Ectodermal cell (in vitro differentiated cells): Measurements from ENCODE around the gene ARRDC3.
"Not testable (repeated sequence)": the region's sequence is repeated elsewhere in the genome, so short reads cannot be mapped to it uniquely, and the experiment has no call there.

Source experiments
- H3K27ac ChIP-seq: 2 replicates; pipeline ENCODE4 v1.7.0; 2013; ENCODE audit warnings: mild to moderate bottlenecking, low read depth, low read length; ENCODE audit not compliant: insufficient read depth, poor library complexity, severe bottlenecking
- H3K27me3 ChIP-seq: 2 replicates; pipeline ENCODE4 v1.7.0; 2013; ENCODE audit warnings: mild to moderate bottlenecking, low read length; ENCODE audit not compliant: insufficient read depth, control insufficient read depth, poor library complexity, severe bottlenecking
- H3K36me3 ChIP-seq: one replicate; pipeline ENCODE4 v1.7.0; 2013; ENCODE audit warnings: low read length; ENCODE audit not compliant: control insufficient read depth, insufficient read depth
- H3K4me1 ChIP-seq: one replicate; pipeline ENCODE4 v1.7.0; 2013; ENCODE audit warnings: low read length; ENCODE audit not compliant: control insufficient read depth, insufficient read depth
- H3K4me3 ChIP-seq: 2 replicates; pipeline ENCODE4 v1.7.0; 2013; ENCODE audit warnings: low read depth, low read length, control low read depth; ENCODE audit not compliant: insufficient read depth
- H3K9me3 ChIP-seq: 2 replicates; pipeline ENCODE4 v1.7.0; 2013; ENCODE audit warnings: mild to moderate bottlenecking, low read length, moderate library complexity; ENCODE audit not compliant: control insufficient read depth
- WGBS, 2 experiments: methylation state at CpG; one replicate each; pipeline ENCODE4 v1.1.7; 2013; ENCODE audit warnings: missing lambda C conversion rate in 2 of 2; 5-methylcytosine and 5-hydroxymethylcytosine counted together

ARRDC3 gene

GRCh38 chr5:91361790-91362189, 21.3 kb downstream of the ARRDC3 start:
- Histone ChIP-seq H3K9me3 (no peaks in the 10 kb centered on the region), H3K36me3 (no peaks in the 10 kb centered on the region), H3K27me3 (no peaks in the 10 kb centered on the region), H3K4me3 (no peak overlapping the region), H3K4me1 (peaks cover 4% of the 10 kb centered on the region), H3K27ac (no peak overlapping the region)
- WGBS, 2 experiments: 93 to 94% methylated on average over 2 to 3 of the region's 3 CpGs

GRCh38 chr5:91361055-91361701, 21.9 kb downstream of the ARRDC3 start:
- Histone ChIP-seq H3K4me3 (no peak overlapping the region), H3K27ac (no peak overlapping the region), H3K4me1 (peaks cover 4% of the 10 kb centered on the region), H3K36me3 (no peaks in the 10 kb centered on the region), H3K27me3 (no peaks in the 10 kb centered on the region), H3K9me3 (no peaks in the 10 kb centered on the region)
- 92 to 94% methylated on average over 5 of the region's 6 CpGs for WGBS, 2 experiments

DNA sequence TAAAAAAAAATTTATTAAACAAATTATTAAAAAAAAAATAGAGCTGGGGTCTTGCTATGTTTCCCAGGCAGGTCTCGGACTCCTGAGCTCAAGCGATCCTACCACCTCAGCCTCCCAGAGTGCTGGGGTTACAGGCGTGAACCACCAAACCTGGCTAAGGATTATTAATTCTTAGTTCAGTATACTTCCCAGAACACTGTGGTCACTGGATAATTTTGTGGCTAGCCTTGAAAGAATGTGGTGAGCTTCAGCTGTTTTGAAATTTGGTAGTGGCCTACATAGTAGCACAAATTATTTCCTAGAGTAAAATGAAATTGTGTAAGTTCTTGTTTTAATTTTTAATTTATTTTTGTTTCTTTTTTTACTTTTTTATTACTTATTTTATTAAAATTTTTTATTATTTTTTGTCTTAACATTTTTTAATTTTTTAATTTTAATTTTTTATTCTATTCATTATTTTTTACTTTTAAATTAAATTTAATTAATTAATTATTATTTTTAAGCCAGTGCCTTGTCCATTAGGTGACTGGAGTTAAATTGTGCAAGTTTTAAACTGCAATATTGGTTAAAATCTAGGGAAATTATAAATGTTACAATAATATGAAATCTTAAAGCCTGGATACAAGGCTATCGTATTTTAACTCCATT, 23.0 kb downstream of the ARRDC3 start:
- Histone ChIP-seq H3K27me3 (no peaks in the 10 kb centered on the region), H3K4me3 (no peak overlapping the region), H3K27ac (no peak overlapping the region), H3K36me3 (no peaks in the 10 kb centered on the region), H3K9me3 (no peaks in the 10 kb centered on the region), H3K4me1 (peaks cover 4% of the 10 kb centered on the region)
- WGBS, 2 experiments: 92 to 93% methylated on average over 4 of the region's 4 CpGs

DNA sequence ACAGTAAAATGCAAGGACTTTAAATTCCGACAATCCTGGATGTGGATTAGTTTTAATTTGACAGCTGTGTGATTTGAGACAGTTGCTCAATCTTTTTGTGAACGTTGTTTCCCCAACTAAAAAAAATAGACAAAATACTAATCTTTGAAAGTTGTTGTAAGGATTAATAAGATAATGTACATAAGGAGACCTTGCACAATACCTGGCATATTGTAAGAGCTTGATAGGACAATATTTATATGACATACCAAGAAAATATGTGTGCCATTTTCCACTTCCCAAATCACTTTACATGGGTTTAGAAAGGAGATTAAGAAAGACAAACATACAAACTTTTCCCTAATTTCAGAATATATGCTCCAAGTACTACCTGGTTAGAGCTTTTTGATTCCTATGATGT, 25.3 kb downstream of the ARRDC3 start:
- H3K4me3 ChIP-seq: no peak overlapping the region
- no peak overlapping the region for H3K27ac ChIP-seq
- H3K4me1 ChIP-seq: peaks cover 4% of the 10 kb centered on the region
- H3K9me3 ChIP-seq: no peaks in the 10 kb centered on the region
- H3K36me3 ChIP-seq: no peaks in the 10 kb centered on the region
- 67 to 92% methylated on average over 2 of the region's 2 CpGs for WGBS, 2 experiments
- no peaks in the 10 kb centered on the region for H3K27me3 ChIP-seq

DNA sequence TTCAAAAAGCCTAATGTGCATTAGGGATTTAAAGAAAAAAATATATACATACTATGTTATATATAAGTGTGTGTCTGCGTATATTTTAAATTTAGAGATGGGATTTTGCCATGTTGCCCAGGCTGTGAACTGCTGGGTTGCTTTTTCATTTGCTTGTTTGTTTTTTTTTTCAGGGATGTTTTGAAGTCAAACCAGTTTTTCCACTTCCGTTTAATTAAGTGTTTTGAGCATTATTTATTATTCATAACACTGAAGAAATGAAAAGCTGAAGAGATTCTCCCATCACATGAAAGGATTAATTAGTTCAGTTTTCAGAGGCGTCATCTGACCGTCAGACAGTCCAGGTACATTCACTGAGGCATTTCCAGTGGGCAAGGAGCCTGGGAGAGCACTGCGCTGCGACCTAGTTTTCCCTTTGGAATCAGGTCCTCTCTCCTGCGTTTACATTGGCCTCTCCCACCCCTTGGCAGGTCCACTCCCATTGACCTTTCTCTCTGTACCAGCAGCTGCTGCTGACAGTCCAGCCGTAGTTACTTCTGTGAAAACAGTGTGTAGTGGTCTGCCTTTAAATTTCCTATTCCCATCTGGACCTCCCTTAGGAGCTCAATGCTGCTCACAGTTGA, 26.0 kb downstream of the ARRDC3 start:
- Histone ChIP-seq H3K9me3 (no peaks in the 10 kb centered on the region), H3K4me1 (peaks cover 4% of the 10 kb centered on the region), H3K4me3 (no peak overlapping the region), H3K27me3 (no peaks in the 10 kb centered on the region), H3K36me3 (no peaks in the 10 kb centered on the region), H3K27ac (no peak overlapping the region)
- 76 to 77% methylated on average over 6 to 7 of the region's 8 CpGs for WGBS, 2 experiments

- not testable (repeated sequence) for H3K4me1 ChIP-seq, H3K4me3 ChIP-seq, H3K9me3 ChIP-seq, H3K27ac ChIP-seq, H3K36me3 ChIP-seq, H3K27me3 ChIP-seq
- WGBS, 2 experiments: 90 to 94% methylated on average over 4 of the region's 4 CpGs
Measured at GRCh38 chr5:91354867-91355266, 28.2 kb downstream of the ARRDC3 start.

DNA sequence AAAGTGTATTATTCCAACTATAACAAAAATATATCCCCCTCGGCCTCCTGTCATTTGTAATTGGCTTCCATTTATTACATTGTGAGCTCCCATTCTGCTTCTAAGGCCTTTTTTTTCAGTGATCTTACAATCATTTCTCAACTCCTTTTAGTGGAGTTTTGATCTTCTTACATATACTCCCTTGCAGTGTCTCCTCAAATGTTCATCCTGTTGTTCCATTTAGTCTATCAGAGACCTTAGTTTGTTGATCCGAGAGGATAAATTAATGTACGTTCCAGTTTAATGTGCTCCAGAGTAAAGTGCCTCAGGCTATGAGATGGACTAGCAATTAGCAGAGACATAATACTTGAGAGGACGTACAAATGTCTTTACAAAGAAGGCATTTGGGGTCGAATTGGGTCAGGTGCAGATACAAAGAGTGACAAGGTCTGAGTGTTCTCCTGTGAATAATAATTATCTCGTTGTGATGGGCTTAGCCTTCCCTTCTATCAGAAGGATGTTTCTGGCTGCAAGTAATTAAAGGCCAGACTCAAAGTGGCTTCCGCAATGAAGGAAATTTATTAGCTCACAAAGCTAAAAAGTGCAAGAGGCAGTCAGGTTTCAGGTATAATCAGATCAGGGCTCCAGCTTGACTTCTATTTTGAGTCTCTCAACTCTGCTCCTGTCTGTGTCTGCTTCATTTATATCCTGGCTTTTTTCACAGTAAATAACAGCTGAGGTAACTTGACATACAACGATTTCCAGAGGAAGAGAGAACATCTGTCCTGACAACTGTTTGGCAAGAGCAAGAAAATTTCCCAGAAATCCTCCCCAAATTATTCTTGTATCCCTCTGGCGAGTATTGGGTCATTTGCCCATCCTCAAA, 30.1 kb downstream of the ARRDC3 start:
- Histone ChIP-seq H3K27me3 (no peaks in the 10 kb centered on the region), H3K9me3 (no peaks in the 10 kb centered on the region), H3K4me1 (peaks cover 4% of the 10 kb centered on the region), H3K4me3 (no peak overlapping the region), H3K36me3 (no peaks in the 10 kb centered on the region), H3K27ac (no peak overlapping the region)
- WGBS, 2 experiments: 89 to 91% methylated on average over 9 of the region's 9 CpGs

DNA sequence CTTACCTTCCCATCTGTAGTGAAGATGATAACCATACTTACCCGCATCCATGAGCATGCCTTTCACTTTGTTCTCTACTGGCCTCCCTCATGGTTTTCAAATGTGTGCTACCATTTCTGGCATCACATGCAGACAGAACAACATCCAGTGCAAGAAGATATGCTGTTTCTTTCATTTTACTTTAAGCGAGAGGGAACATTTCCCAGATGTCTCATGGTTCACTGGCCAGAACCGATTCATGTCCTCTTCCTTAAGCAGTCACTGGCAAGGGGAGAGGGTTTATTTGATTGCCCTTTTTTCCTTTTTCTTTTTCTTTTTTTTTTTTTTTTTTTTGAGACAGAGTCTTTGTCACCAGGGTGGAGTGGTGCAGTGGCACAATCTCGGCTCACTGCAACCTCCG, 37.7 kb downstream of the ARRDC3 start:
- no peak overlapping the region for H3K27ac ChIP-seq
- H3K36me3 ChIP-seq: no peaks in the 10 kb centered on the region
- no peaks in the 10 kb centered on the region for H3K27me3 ChIP-seq
- 92 to 95% methylated on average over 5 of the region's 5 CpGs for WGBS, 2 experiments
- no peaks in the 10 kb centered on the region for H3K9me3 ChIP-seq
- no peaks in the 10 kb centered on the region for H3K4me1 ChIP-seq
- no peak overlapping the region for H3K4me3 ChIP-seq

GRCh38 chr5:91344661-91345200, 38.4 kb downstream of the ARRDC3 start:
- not testable (repeated sequence) for H3K36me3 ChIP-seq, H3K9me3 ChIP-seq, H3K4me3 ChIP-seq, H3K4me1 ChIP-seq, H3K27ac ChIP-seq, H3K27me3 ChIP-seq
- 94 to 98% methylated on average over 4 of the region's 4 CpGs for WGBS, 2 experiments

GRCh38 chr5:91343916-91344315, 39.2 kb downstream of the ARRDC3 start:
- Histone ChIP-seq H3K36me3 (no peaks in the 10 kb centered on the region), H3K27me3 (no peaks in the 10 kb centered on the region), H3K9me3 (no peaks in the 10 kb centered on the region), H3K4me1 (no peaks in the 10 kb centered on the region), H3K27ac (no peak overlapping the region), H3K4me3 (no peak overlapping the region)
- WGBS, 2 experiments: 92 to 94% methylated on average over 1 to 2 of the region's 2 CpGs
